NB4 (cell line): ENCODE data around the gene SAMD4A.

Source experiments
- DNase-seq: peaks from one replicate; pipeline ENCODE4 v3.0.0; 2010; ENCODE audit warnings: low read depth
- H3K4me3 ChIP-seq: one replicate; pipeline ENCODE4 v1.5.1; 2011; ENCODE audit warnings: mild to moderate bottlenecking, low read depth, low read length, moderate library complexity
- CTCF ChIP-seq: IDR thresholded peaks from one replicate; pipeline ENCODE4 v1.5.1; 2012; ENCODE audit warnings: low read depth, low read length
- MAX ChIP-seq: IDR thresholded peaks from 2 replicates; pipeline ENCODE4 v1.6.1; 2011; ENCODE audit warnings: low read depth, low read length
- MYC ChIP-seq: IDR thresholded peaks from 2 replicates; pipeline ENCODE4 v1.6.1; 2011; ENCODE audit warnings: low read depth, low read length
- POLR2A ChIP-seq: IDR thresholded peaks from 2 replicates; pipeline ENCODE4 v1.6.1; 2011; ENCODE audit warnings: mild to moderate bottlenecking; ENCODE audit not compliant: insufficient read length; ENCODE audit errors: extremely low read depth

SAMD4A gene

GRCh38 chr14:54754623-54755386, 187.9 kb downstream of the SAMD4A start:
- no peak for TF ChIP-seq CTCF
- no peak for TF ChIP-seq POLR2A
- TF ChIP-seq MAX, result no peak
- TF ChIP-seq MYC, result no peak
- DNase-seq, result no peak
- H3K4me3 ChIP-seq, result no peak overlapping the region

DNA sequence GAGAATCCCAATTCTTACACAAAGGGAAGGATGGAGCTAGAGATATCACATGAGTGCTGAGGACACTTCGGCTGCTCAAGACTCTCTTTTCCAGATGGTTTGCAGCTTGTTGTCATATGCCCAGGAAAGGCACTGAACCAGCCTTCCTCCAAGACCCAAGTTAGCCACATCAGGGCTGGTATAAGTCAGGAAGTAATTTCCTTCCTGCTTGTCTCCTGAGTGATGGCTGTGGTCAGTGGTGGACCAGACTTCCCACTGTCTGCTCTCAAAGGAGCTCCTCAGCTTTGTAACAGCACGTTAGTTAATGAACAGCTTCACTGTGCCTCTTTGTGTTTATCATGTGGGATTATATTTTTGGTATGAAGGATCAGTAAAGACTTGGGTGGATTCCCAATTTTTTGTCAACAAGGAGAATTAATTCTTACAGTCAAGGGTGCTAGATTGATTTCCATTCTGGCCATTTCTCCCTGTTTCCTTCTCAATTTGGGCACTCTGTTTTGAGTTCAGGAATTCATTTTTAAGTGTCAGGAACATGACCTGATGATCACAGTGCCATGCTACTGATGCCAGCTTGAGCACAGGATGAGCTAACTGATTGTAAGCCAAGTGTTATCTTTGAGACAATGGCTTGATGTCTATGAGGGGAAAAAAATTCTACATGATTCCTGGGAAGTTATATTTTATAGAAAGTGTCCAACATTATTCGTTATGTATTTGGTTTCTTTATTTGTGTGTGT, 189.9 kb downstream of the SAMD4A start:
- no peak for DNase-seq
- no peak overlapping the region for H3K4me3 ChIP-seq
- TF ChIP-seq POLR2A (no peak), CTCF (no peak), MAX (no peak), MYC (no peak)

- no peak for TF ChIP-seq MYC
- no peak for TF ChIP-seq POLR2A
- TF ChIP-seq MAX, result no peak
- no peak for TF ChIP-seq CTCF
- no peak overlapping the region for H3K4me3 ChIP-seq
- DNase-seq, result no peak
Observed at GRCh38 chr14:54758041-54758440, 191.1 kb downstream of the SAMD4A start.

GRCh38 chr14:54759982-54760585, 193.2 kb downstream of the SAMD4A start:
- no peak overlapping the region for H3K4me3 ChIP-seq
- no peak for TF ChIP-seq POLR2A
- TF ChIP-seq MAX, result no peak
- no peak for TF ChIP-seq CTCF
- no peak for TF ChIP-seq MYC
- no peak for DNase-seq

GRCh38 chr14:54760866-54761575, 194.1 kb downstream of the SAMD4A start:
- no peak for DNase-seq
- no peak for TF ChIP-seq MAX
- TF ChIP-seq CTCF, result no peak
- TF ChIP-seq POLR2A, result no peak
- TF ChIP-seq MYC, result no peak
- H3K4me3 ChIP-seq, result no peak overlapping the region
